HG02870 (cell line): ENCODE results near the gene ANKRD34A.

Source experiments
- ATAC-seq: cut with Tn5 transposase; IDR thresholded peaks from one replicate; pipeline ENCODE4 v1.9.1; 2021; ENCODE audit warnings: mild to moderate bottlenecking, moderate library complexity; ENCODE audit not compliant: unreplicated experiment

The ANKRD34A gene

DNA sequence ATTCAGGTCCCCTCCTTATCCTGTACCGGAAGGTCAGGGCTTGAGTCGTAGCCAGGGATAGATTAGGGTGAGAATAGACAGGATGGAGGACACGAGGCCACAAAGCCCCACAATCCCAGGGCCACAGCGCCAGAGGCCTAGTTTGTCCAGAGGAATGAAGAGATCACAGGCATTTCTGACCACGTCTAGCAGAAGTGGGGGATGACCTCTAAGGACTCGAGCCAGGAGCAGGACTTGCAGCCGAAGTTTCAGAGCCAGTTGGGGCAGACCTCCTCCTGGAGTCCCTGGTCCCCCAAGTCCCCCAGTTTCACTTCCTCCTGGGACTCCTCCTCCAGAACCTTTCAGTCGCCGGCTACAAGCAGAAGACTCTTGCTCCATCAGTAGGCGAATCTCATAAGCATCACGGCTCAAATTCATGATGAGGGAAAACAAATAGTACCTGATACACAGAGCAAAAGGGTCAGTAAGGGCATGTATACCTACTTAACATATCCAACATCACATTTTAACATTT, 52.2 kb downstream of the ANKRD34A start:
- no peak for ATAC-seq
